ENCODE data around the gene CD52.

CD52 gene

DNA sequence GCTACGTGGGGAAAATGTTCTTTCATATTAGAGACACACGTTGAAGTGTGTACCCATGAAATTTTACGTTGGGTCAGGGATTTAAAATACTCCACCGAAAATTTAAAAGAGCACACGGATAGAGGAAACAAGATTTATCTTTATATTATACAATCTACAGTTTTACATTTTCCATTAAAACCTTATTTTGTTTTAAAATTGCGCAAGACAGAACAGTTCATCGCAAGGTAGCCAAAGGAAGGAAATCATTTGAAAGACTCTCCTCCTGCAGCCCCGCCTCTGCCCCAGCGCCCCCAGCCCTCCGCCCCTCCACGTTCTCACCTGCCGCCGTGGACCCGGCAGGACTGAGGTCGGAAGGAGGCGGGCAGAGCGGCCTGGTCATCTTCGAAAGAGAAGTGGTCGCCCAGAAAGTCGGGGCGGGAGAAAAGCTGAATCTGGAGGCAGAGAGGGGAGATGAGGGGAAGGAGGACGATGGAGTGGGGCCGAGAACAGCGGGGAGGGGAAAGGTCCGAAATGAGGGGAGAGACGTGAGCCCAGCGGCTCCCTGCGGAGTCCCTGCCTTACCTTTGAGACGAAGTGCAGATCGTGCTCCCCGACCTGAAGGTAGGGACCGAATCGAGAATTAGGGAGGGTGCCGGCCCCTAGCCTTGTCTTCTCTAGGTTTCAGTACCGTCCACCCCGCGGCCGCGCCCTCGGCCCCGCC lies 18.2 kb downstream of the CD52 start:
- peak; percentile 50 for DNase-seq

DNA sequence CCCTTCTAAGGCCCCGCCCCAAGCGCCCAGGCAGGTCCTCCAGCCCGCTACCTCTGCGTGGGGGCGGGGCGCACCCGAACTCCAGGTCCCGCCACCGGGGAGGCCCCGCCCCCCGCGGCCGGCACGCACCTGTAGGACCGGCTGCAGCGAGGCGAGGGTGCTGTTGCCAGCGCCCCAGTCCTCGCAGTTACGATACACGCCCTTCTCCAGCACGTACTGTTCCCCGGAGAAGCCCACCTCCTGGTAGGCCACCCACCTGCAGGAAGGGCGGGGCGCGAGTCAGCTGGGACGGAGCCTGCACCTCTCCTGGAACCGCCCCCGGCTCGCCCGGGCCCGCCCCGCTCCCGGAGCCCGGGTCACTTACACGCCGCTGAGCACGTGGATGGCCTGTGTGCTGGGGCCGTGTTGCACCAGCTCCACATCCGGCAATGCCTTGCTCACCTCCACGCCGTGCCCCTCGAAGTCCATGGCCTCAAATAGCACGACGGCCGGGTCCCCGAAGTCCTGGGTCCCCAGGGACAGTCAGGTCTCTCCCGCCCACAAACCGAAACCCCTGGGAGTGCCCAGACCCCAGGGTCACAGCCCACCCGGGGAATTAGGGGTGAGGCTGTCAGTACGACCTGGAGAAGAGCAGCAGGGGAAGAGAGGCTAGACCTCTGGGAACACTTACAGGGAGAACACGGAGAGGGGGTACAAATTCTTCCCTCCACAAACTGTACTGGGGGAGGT lies 18.9 kb downstream of the CD52 start:
- DNase-seq: peak; percentile 85

GRCh38 chr1:26337206-26337535 lies 19.4 kb downstream of the CD52 start:
- no peak for DNase-seq

GRCh38 chr1:26337625-26338024 lies 19.9 kb downstream of the CD52 start:
- no peak for DNase-seq

- DNase-seq: no peak
These were observed 20.9 kb downstream of the CD52 start for GRCh38 chr1:26338670-26339069.

DNA sequence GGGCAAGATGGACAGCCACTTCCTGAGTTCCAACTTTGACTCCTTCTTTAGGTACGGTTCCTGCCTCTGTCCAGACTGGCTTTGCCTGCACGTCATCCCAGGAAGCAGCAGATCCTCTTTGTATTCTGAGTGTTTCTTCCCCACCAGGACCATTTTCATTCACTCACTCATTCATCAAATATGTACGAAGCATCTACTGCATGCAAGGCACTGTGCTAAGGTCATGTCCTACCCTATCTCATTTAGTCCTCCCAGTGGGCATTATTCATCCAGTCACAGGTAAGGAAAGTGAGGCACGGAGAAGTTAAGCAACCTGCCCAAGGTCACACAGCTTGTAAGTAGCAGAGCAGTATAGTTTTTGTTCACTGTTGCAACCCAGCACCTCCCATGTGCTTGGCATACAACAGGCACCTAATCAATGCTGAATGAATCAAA lies 22.3 kb downstream of the CD52 start:
- no peak for DNase-seq

GRCh38 chr1:26344147-26344920 lies 26.6 kb downstream of the CD52 start:
- no peak for DNase-seq

DNA sequence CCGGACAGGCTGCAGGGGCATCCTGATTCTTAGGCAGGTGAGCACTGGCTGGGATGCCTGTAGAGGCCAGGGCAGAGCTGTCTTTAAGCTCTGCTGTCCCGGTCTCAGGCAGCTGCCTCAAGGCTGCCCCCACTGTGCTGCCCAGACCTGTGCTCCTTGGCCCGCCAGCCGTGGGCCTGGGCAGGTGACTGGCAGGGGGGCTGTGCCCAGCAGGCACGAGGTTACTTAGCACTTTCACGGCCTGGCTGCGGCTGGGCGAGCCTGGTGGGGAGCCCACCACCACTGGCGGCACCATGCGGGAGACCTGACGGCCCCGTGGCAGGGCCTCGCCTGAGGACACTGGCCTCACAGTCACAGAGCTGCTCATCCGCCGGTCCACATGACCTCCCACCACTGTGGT lies 28.0 kb downstream of the CD52 start:
- no peak for DNase-seq

DNA sequence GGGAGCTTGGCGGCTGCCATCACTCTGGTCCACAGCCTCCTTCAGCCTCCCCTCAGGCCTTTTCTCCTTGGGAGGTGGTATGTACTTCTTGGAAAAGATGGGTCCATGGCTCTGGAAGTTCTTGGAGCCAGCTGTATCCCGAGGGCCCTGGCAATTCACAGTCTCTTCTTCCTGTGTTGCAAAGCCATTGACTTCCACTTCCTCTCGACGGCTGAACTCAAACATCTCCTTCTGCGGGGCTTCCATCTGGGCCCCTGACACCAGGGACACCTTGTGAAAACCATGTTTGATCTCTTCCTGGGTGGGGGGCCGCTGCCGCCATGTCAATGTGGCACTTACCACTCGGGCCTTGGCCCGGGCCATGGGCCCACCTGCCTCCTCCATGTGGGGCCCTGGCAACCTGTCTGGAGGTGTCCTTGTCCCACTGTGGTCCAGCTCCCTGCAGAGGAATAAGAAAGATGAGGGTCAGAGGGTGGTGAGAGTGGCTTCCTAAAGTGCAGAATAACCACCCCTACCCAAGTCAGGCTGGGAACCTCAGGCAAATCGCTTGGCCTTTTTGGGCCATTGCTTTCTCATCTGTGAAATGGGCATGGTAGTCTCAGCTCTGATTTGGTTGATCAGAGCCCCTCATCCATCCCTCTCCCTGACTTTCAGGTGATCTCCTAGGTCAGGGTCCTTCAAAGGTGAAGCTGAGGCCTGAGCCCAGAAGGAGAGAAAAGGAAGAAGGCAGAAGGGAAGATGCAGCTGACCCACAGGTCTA lies 28.7 kb downstream of the CD52 start:
- DNase-seq: no peak

- no peak for DNase-seq
These were observed 31.6 kb downstream of the CD52 start for GRCh38 chr1:26349188-26349876.

GRCh38 chr1:26349877-26350244 lies 32.1 kb downstream of the CD52 start:
- DNase-seq: no peak

DNA sequence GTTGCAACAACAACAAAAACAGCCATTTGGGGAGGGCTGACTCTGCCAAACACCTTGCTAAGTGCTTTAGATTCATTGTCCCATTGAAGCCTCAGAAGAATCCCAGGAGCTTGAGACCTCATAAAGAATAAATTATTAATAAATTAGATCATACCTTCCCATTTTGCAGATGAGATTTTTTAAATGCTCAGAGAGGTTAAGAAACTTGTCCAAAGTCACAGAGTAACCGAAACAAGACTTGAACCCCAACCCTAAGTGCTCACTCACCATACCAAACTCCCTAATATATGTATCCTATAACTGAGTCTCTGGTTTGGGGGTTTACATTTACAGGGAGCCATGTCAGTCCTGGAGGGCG lies 32.6 kb downstream of the CD52 start:
- no peak for DNase-seq

DNA sequence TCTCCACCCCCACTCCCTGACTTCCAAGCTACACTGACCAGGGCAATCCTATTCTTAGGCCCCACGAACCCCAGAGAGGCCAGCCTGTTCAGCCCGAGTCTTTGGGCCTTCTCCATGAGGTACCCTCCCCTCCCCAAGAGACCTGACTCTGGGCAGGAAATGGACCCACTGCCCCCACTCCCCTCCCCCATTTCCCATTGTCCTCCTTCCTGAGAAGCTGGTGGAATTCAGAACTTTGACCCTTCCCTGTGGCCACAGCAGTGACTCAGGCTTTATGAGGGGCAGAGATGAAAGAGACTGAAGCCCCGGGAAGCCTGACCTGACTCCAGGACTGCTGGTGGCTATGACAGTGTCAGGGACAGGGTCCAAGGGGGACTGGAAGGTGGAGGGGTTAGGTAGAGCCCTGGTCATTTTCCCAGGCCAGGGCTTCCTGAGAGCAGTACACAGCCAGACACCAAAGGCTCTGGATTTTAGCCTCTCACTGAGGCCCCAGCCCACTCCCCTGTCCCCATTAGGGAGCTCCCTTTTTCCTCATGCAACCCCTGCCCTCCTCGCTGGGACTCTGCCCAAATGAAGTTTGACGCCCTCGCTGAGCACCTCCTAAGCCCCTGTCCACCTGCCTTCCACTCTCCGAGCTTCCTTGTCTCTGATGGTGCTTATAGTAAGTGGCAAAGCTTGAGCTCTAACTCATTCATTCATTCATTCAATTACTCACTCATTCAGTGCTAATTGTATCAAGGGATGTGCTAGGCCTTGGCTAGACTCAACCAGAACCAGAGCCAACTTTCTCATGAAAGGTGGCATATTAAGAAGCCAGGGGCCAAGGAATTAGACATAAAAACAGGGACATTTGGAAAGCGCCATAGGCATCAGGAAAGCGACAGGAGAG lies 33.2 kb downstream of the CD52 start:
- no peak for DNase-seq

DNA sequence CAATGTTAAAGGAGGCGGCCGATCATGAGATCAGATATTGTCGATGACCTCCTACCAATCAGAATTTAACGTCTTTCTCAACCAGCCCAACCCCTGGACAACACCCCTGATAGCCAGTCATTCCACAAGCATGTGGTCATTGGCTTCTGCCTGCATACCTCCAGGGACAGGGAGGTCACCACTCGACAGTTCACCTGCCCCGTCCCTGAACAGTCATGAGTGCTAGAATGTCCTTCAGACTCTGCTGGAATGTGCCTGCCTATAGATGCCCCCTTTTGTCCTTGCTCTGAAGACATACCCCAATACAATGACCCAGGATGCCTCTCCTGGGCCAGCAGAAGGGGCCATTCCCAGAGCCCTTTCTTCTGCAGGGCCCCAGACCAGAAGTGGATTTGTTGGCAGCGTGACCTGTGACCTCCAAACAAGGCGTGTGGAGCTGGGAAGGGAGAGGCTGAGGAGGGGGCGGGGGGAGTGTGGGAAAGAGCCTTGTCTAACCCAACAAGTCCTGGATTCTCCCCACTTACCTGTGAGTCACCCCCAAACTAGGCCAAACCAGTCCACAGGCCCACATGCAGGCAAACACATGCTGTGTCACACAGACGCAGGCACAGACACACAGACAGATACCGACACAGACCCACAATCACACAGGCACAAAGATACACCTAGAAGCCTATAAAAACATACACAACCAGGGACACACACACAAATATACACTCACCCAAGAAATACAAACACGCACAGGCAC lies 34.0 kb downstream of the CD52 start:
- DNase-seq: no peak

GRCh38 chr1:26352338-26352679 lies 34.6 kb downstream of the CD52 start:
- DNase-seq: no peak

DNA sequence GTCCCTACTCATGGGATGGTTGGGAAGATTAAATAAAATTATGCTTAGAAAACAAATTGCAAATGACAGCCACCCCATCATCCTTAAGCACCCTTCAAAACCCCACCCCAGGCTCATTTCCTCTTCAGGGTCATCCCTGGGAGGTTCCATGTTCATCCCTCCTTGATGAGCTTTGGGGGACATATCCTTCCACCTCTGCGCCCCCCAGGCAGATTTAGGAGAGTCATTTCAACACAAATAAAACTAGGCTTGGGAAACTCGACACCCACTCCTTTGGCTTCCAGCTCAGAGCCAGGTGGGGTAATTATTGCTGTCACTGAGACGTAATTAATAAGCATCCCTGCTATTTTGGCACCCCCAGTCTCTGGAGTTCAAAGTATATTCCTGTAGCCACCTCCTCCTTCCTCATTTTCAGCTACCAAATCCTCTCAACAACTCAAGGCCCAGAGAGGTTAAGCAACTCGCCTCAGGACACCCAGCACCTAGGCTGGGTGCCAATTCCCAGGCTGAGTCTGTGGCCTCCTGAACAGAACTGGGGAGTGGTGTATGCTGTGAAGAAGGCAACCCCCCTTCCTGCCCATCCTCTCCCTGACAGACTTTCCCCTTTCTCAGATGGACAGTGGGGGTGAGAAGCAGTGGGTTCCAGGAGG lies 35.6 kb downstream of the CD52 start:
- DNase-seq: peak; percentile 70

GRCh38 chr1:26353976-26354820 lies 36.4 kb downstream of the CD52 start, which contains the start of gene CRYBG2:
TSS of gene CRYBG2 (minus strand) at chr1:26354130. CDS start at chr1:26346657, 7,473 bp downstream.
- no peak for DNase-seq

DNA sequence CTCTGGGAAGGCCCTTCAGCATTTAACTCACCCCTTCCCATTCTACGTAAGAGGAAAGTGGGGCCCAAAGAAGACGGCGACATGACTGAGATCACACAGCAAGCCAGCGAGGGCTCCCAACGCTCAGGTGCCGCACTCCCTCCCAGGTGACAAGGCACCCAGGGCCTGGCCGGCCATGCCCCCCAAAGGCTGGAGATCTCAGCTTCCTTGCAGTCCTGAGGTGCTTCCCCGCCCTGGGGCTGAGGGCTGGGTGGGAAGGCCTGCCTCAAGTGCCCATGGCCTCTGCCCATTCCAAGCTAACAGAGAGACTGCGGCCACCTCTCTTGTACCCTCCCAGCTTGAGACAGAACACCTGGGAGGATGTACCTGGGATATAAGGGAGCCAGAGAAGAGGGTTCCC lies 37.2 kb downstream of the CD52 start:
- no peak for DNase-seq

DNA sequence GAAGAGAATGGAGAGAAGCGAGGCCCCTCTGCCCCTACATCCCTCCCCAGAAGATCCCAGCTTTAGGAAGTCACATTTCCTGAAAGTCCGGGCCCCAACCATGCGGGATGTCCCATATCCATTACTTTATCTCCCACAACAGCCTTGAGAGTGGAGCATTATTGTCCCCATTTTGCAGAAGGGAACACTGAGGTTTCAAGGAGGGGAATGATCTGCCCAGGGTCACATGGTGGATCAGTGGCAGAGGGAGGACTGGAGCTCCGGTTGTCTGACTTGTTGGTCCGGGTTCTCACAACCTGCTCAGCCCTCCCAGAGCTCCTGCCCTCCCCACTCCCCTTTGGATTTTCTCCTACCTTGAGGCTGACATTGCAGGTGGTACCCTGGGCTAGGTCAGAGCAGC lies 38.3 kb downstream of the CD52 start:
- no peak for DNase-seq
